SK-N-SH (cell line): Measurements from ENCODE around the gene LGSN.

Experiments used
- CTCF ChIP-seq: fragments of 200-600 bp; sonication (generic); IDR thresholded peaks from 2 replicates; pipeline ENCODE4 v1.6.1; 2017; ENCODE audit warnings: antibody characterized with exemption, mild to moderate bottlenecking, moderate library complexity
- EP300 ChIP-seq, 2 experiments: IDR thresholded peaks; 2 replicates each; pipeline versions ENCODE4 v1.4.0 to v1.6.1; 2012; ENCODE audit warnings: borderline replicate concordance in 1 of 2, low read depth in 1 of 2, low read length in 1 of 2
- GABPA ChIP-seq: IDR thresholded peaks from 2 replicates; pipeline ENCODE4 v1.4.0; 2012; ENCODE audit warnings: low read depth, mild to moderate bottlenecking
- TAF1 ChIP-seq: IDR thresholded peaks from 2 replicates; pipeline ENCODE4 v1.6.1; 2012; ENCODE audit warnings: low read depth, mild to moderate bottlenecking, low read length, moderate library complexity, borderline replicate concordance

GRCh38 chr6:63348836-63349235 lies 29.1 kb upstream of the LGSN start:
- no peak for TF ChIP-seq EP300 (IDR thresholded peaks at IDR 0.05; ENCODE audit: borderline replicate concordance in 1 of 2, low read depth in 1 of 2, low read length in 1 of 2)
- no peak for TF ChIP-seq GABPA
- no peak for TF ChIP-seq CTCF
- no peak for TF ChIP-seq TAF1
